Hepatocyte (in vitro differentiated cells): ENCODE data around the gene WDR53.

Source experiments
- EZH2 ChIP-seq: fragments of 200-600 bp; sonication (generic); IDR thresholded peaks from 2 replicates; pipeline ENCODE4 v1.6.1; 2016; ENCODE audit warnings: antibody characterized with exemption, mild to moderate bottlenecking, borderline replicate concordance
- EZH2phosphoT487 ChIP-seq: fragments of 200-600 bp; sonication (generic); IDR thresholded peaks from one replicate; pipeline ENCODE4 v1.6.1; 2018; ENCODE audit warnings: antibody characterized with exemption, mild to moderate bottlenecking, low read depth, moderate library complexity; ENCODE audit not compliant: unreplicated experiment, severe bottlenecking
- TF ChIP-seq, protein P1 (sequence below): fragments of 200-600 bp; sonication (generic); IDR thresholded peaks from 2 replicates; pipeline ENCODE4 v1.5.1; 2016; ENCODE audit warnings: antibody characterized with exemption, mild to moderate bottlenecking; ENCODE audit not compliant: poor library complexity

DNA sequence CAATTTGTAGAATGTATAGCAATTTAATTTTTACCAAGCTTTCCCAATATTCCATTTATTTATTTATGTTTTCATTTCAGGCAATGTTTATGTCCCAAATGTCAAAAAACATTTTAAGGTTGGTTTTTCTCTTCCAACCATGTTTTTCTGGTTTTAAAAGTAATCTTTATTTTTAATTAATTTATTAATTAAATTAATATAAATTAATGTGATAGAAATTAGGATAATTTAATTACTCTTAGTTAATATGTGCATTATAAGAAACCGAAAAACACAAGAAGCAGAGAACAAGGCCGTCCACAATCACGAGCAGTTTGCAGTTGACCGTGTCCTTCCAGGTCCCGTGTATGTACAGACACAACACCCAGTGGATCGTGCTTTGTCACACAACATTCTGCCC, 34.3 kb upstream of the WDR53 start:
- no peak for TF ChIP-seq EZH2
- TF ChIP-seq, protein P1, sequence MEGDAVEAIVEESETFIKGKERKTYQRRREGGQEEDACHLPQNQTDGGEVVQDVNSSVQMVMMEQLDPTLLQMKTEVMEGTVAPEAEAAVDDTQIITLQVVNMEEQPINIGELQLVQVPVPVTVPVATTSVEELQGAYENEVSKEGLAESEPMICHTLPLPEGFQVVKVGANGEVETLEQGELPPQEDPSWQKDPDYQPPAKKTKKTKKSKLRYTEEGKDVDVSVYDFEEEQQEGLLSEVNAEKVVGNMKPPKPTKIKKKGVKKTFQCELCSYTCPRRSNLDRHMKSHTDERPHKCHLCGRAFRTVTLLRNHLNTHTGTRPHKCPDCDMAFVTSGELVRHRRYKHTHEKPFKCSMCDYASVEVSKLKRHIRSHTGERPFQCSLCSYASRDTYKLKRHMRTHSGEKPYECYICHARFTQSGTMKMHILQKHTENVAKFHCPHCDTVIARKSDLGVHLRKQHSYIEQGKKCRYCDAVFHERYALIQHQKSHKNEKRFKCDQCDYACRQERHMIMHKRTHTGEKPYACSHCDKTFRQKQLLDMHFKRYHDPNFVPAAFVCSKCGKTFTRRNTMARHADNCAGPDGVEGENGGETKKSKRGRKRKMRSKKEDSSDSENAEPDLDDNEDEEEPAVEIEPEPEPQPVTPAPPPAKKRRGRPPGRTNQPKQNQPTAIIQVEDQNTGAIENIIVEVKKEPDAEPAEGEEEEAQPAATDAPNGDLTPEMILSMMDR = no peak
- no peak for TF ChIP-seq EZH2phosphoT487
